Measurements from ENCODE around the gene MBD3. TPM values are rescaled to one million over a fixed set of nuclear protein-coding genes. Genes with fewer than 3 reads are reported as not detected.

Gene MBD3
- total and polyA plus RNA-seq, 2 experiments from 2014 or later, result 24.5 to 153 TPM

GRCh38 chr19:1525343-1525742, 67.3 kb downstream of the MBD3 start:
- Histone ChIP-seq H4K20me1 (ENCODE audit: insufficient read depth) (no peaks in the 10 kb centered on the region), H3K27ac (no peak overlapping the region), H3K36me3 (ENCODE audit: low read depth) (no peaks in the 10 kb centered on the region), H3K9ac (no peak overlapping the region), H3F3A (ENCODE audit: insufficient read depth) (no peaks in the 10 kb centered on the region), H3K4me2 (ENCODE audit: unreplicated experiment) (no peak overlapping the region), H3K4me3 (no peak overlapping the region), H3K27me3 (replicated peaks; ENCODE audit: insufficient read depth) (peaks cover 16% of the 10 kb centered on the region; the same call in 1 of the 2 replicates), H3K4me1 (ENCODE audit: insufficient read depth) (no peaks in the 10 kb centered on the region), H3K9me2 (ENCODE audit: insufficient read depth) (no peaks in the 10 kb centered on the region), H2AFZ (no peak overlapping the region), H3K9me3 (ENCODE audit: low read depth) (no peaks in the 10 kb centered on the region), H3K79me2 (ENCODE audit: insufficient read depth) (no peaks in the 10 kb centered on the region)
- in situ Hi-C loops (cut with MboI), result no loop called here
- WGBS, 2 experiments (ENCODE audit: low coverage in 1 of 2, low lambda C conversion rate in 2 of 2, missing lambda C conversion rate in 2 of 2), result 63 to 70% methylated on average over 20 to 24 of the region's 31 CpGs
- no peak for TF ChIP-seq EZH2phosphoT487 (IDR thresholded peaks at IDR 0.05; ENCODE audit: insufficient read depth, low read depth)
- no peak for TF ChIP-seq EZH2 (IDR thresholded peaks at IDR 0.05; ENCODE audit: insufficient read depth, poor library complexity, severe bottlenecking)
- DNase-seq, result no peak

- Histone ChIP-seq H3K9me3 (ENCODE audit: low read depth) (no peaks in the 10 kb centered on the region), H3K9me2 (ENCODE audit: insufficient read depth) (no peaks in the 10 kb centered on the region), H3K9ac (no peak overlapping the region), H3K4me1 (ENCODE audit: insufficient read depth) (no peaks in the 10 kb centered on the region), H3K4me3 (no peak overlapping the region), H3K27ac (no peak overlapping the region), H3F3A (ENCODE audit: insufficient read depth) (no peaks in the 10 kb centered on the region), H2AFZ (no peak overlapping the region), H3K79me2 (ENCODE audit: insufficient read depth) (no peaks in the 10 kb centered on the region), H4K20me1 (ENCODE audit: insufficient read depth) (no peaks in the 10 kb centered on the region), H3K36me3 (ENCODE audit: low read depth) (no peaks in the 10 kb centered on the region), H3K4me2 (ENCODE audit: unreplicated experiment) (no peak overlapping the region), H3K27me3 (replicated peaks; ENCODE audit: insufficient read depth) (peaks cover 16% of the 10 kb centered on the region; the same call in 1 of the 2 replicates)
- in situ Hi-C loops (cut with MboI), result no loop called here
- no peak for DNase-seq
- 38 to 41% methylated on average over 17 of the region's 17 CpGs for WGBS, 2 experiments (ENCODE audit: low coverage in 1 of 2, low lambda C conversion rate in 2 of 2, missing lambda C conversion rate in 2 of 2)
- TF ChIP-seq EZH2phosphoT487 (IDR thresholded peaks at IDR 0.05; ENCODE audit: insufficient read depth, low read depth) (no peak), EZH2 (IDR thresholded peaks at IDR 0.05; ENCODE audit: insufficient read depth, poor library complexity, severe bottlenecking) (no peak)
Observed at GRCh38 chr19:1524972-1525325, 67.7 kb downstream of the MBD3 start.

GRCh38 chr19:1524287-1524971, 68.2 kb downstream of the MBD3 start:
- in situ Hi-C loops (cut with MboI), result no loop called here

More at GRCh38 chr19:1524287-1524971, 68.2 kb downstream of the MBD3 start:
- Histone ChIP-seq H3K9ac (no peak overlapping the region), H2AFZ (no peak overlapping the region), H3K27me3 (replicated peaks; ENCODE audit: insufficient read depth) (peaks cover 16% of the 10 kb centered on the region; the same call in 1 of the 2 replicates), H3F3A (ENCODE audit: insufficient read depth) (no peaks in the 10 kb centered on the region), H3K4me2 (ENCODE audit: unreplicated experiment) (no peak overlapping the region), H3K4me3 (no peak overlapping the region), H3K79me2 (ENCODE audit: insufficient read depth) (no peaks in the 10 kb centered on the region), H3K9me3 (ENCODE audit: low read depth) (no peaks in the 10 kb centered on the region), H3K36me3 (ENCODE audit: low read depth) (no peaks in the 10 kb centered on the region), H4K20me1 (ENCODE audit: insufficient read depth) (no peaks in the 10 kb centered on the region), H3K9me2 (ENCODE audit: insufficient read depth) (no peaks in the 10 kb centered on the region), H3K4me1 (ENCODE audit: insufficient read depth) (no peaks in the 10 kb centered on the region), H3K27ac (no peak overlapping the region)
- 13 to 14% methylated on average over 19 to 22 of the region's 49 CpGs for WGBS, 2 experiments (ENCODE audit: low coverage in 1 of 2, low lambda C conversion rate in 2 of 2, missing lambda C conversion rate in 2 of 2)
- DNase-seq, result no peak
- no peak for TF ChIP-seq EZH2phosphoT487 (IDR thresholded peaks at IDR 0.05; ENCODE audit: insufficient read depth, low read depth)
- peak; percentile 58 for TF ChIP-seq EZH2 (IDR thresholded peaks at IDR 0.05; ENCODE audit: insufficient read depth, poor library complexity, severe bottlenecking)

Small RNA genes within 50 kb of the gene (small RNA-seq; reads per million reads assigned to genes)
- gene AC005943.2 (ENCODE audit: low read depth, low replicate concordance), result not detected
- gene RN7SL477P (ENCODE audit: low read depth, low replicate concordance), result not detected
- not detected for gene RNU6-1223P (ENCODE audit: low read depth, low replicate concordance)

Other genes with a start within 250 kb of the MBD3 start
- gene NDUFS7, start 209.0 kb downstream of the MBD3 start, total RNA-seq (2014; rRNA removed; shearing (Covaris generic)), result 64.1 and 67.1 TPM in 2 replicates
- gene NDUFS7, start 209.0 kb downstream of the MBD3 start, polyA plus RNA-seq (2016; fragmentation: Nextera tagmentation; extraction: Ambion mirVana), result 173 and 177 TPM in 2 replicates
- gene GAMT, start 191.3 kb downstream of the MBD3 start, total RNA-seq (2014; rRNA removed; shearing (Covaris generic)), result 39.8 and 43.7 TPM in 2 replicates
- 40.1 and 43.1 TPM in 2 replicates for gene GAMT, start 191.3 kb downstream of the MBD3 start, polyA plus RNA-seq (2016; fragmentation: Nextera tagmentation; extraction: Ambion mirVana)
- 56.6 and 59.4 TPM in 2 replicates for gene DAZAP1, start 185.3 kb downstream of the MBD3 start, total RNA-seq (2014; rRNA removed; shearing (Covaris generic))
- 11.0 and 12.8 TPM in 2 replicates for gene DAZAP1, start 185.3 kb downstream of the MBD3 start, polyA plus RNA-seq (2016; fragmentation: Nextera tagmentation; extraction: Ambion mirVana)
- gene RPS15, start 154.5 kb downstream of the MBD3 start, total RNA-seq (2014; rRNA removed; shearing (Covaris generic)), result 1,256 and 1,289 TPM in 2 replicates
- 921 and 947 TPM in 2 replicates for gene RPS15, start 154.5 kb downstream of the MBD3 start, polyA plus RNA-seq (2016; fragmentation: Nextera tagmentation; extraction: Ambion mirVana)
- 0.11 TPM in 1 of 2 replicates, not detected in the other for gene APC2, start 142.7 kb downstream of the MBD3 start, total RNA-seq (2014; rRNA removed; shearing (Covaris generic))
- 0.10 and 0.11 TPM in 2 replicates for gene APC2, start 142.7 kb downstream of the MBD3 start, polyA plus RNA-seq (2016; fragmentation: Nextera tagmentation; extraction: Ambion mirVana)
- 35.9 and 40.2 TPM in 2 replicates for gene C19orf25, start 113.7 kb downstream of the MBD3 start, total RNA-seq (2014; rRNA removed; shearing (Covaris generic))
- gene C19orf25, start 113.7 kb downstream of the MBD3 start, polyA plus RNA-seq (2016; fragmentation: Nextera tagmentation; extraction: Ambion mirVana), result 33.2 and 34.7 TPM in 2 replicates
- 0.13 and 0.76 TPM in 2 replicates for gene PCSK4, start 102.5 kb downstream of the MBD3 start, total RNA-seq (2014; rRNA removed; shearing (Covaris generic))
- 0.28 and 0.43 TPM in 2 replicates for gene PCSK4, start 102.5 kb downstream of the MBD3 start, polyA plus RNA-seq (2016; fragmentation: Nextera tagmentation; extraction: Ambion mirVana)
- 2.9 and 3.0 TPM in 2 replicates for gene REEP6, start 101.7 kb downstream of the MBD3 start, total RNA-seq (2014; rRNA removed; shearing (Covaris generic))
- gene REEP6, start 101.7 kb downstream of the MBD3 start, polyA plus RNA-seq (2016; fragmentation: Nextera tagmentation; extraction: Ambion mirVana), result 4.0 and 4.3 TPM in 2 replicates
- 21.1 and 31.7 TPM in 2 replicates for gene ADAMTSL5, start 79.8 kb downstream of the MBD3 start, total RNA-seq (2014; rRNA removed; shearing (Covaris generic))
- gene ADAMTSL5, start 79.8 kb downstream of the MBD3 start, polyA plus RNA-seq (2016; fragmentation: Nextera tagmentation; extraction: Ambion mirVana), result 19.3 and 23.3 TPM in 2 replicates
- gene PLK5, start 68.8 kb downstream of the MBD3 start, total RNA-seq (2014; rRNA removed; shearing (Covaris generic)), result not detected in 2 replicates
- not detected in 2 replicates for gene PLK5, start 68.8 kb downstream of the MBD3 start, polyA plus RNA-seq (2016; fragmentation: Nextera tagmentation; extraction: Ambion mirVana)
- 50.3 and 50.6 TPM in 2 replicates for gene MEX3D, start 24.5 kb downstream of the MBD3 start, total RNA-seq (2014; rRNA removed; shearing (Covaris generic))
- 2.6 and 3.0 TPM in 2 replicates for gene MEX3D, start 24.5 kb downstream of the MBD3 start, polyA plus RNA-seq (2016; fragmentation: Nextera tagmentation; extraction: Ambion mirVana)
- 49.3 and 53.0 TPM in 2 replicates for gene UQCR11, start 12.6 kb upstream of the MBD3 start, total RNA-seq (2014; rRNA removed; shearing (Covaris generic))
- 669 and 684 TPM in 2 replicates for gene UQCR11, start 12.6 kb upstream of the MBD3 start, polyA plus RNA-seq (2016; fragmentation: Nextera tagmentation; extraction: Ambion mirVana)
- gene TCF3, start 59.8 kb upstream of the MBD3 start, total RNA-seq (2014; rRNA removed; shearing (Covaris generic)), result 58.9 and 60.6 TPM in 2 replicates
- 16.2 and 18.3 TPM in 2 replicates for gene TCF3, start 59.8 kb upstream of the MBD3 start, polyA plus RNA-seq (2016; fragmentation: Nextera tagmentation; extraction: Ambion mirVana)
- not detected in 2 replicates for gene ONECUT3, start 160.6 kb upstream of the MBD3 start, total RNA-seq (2014; rRNA removed; shearing (Covaris generic))
- gene ONECUT3, start 160.6 kb upstream of the MBD3 start, polyA plus RNA-seq (2016; fragmentation: Nextera tagmentation; extraction: Ambion mirVana), result not detected in 2 replicates
- gene ATP8B3, start 219.4 kb upstream of the MBD3 start, total RNA-seq (2014; rRNA removed; shearing (Covaris generic)), result 0.32 and 2.5 TPM in 2 replicates
- gene ATP8B3, start 219.4 kb upstream of the MBD3 start, polyA plus RNA-seq (2016; fragmentation: Nextera tagmentation; extraction: Ambion mirVana), result 1.8 and 1.9 TPM in 2 replicates

Data from GM23248 (cell line).